Stimulated activated CD4-positive, alpha-beta T cell treated with anti-CD3 and anti-CD28 coated beads, Interleukin-4, amount 100 ng/mL, for 24 hours (primary cell): ENCODE results near the gene CCDC82.

Source experiments
- DNase-seq: peaks from one replicate; pipeline ENCODE4 v3.0.0-alpha.2; 2020

CCDC82 gene

DNA sequence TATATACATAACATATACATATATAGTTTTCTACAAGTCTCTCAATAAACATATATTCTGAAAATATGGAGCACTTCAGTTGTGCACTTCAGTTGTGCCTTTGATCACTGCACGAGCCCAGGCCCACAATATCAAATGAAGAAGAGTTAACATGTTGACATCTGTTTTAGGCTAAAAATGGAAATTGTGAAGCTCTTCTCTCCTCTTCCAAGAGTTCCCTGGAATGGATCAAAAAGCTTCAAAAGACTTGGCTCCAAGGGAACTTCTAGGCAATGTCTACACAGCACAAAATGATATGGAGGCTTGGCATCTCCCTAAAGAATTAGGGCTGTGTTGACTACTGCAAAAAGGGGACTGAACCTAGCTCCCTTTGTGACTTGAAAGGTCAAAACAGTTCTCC, 83.6 kb downstream of the CCDC82 start:
- DNase-seq: no peak

DNA sequence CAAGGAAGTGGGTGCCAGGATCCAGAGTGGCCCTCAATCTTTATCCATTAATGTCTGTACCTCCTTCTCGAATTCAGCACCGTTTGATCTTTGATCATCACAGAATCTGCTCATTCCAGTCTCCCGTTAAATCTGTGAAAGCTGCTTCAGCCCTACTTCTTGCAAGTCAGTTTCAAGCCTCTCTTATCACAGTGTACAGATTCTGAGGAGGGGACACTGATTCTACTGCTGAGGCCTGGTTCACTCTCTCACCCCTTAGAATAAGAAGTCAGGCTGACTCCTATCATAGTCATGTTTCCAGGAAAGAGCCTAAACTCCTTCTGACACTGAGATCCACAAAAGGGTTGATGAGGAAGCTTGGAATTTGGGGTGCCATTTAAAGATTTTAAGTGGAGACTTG, 85.7 kb downstream of the CCDC82 start:
- DNase-seq: no peak

GRCh38 chr11:96303064-96303463, 86.6 kb downstream of the CCDC82 start:
- DNase-seq: no peak
